Erythroblast (primary cell): ENCODE data around the gene AGPAT2.

ENCODE experiments used
- GATA1 ChIP-seq: IDR thresholded peaks from 2 replicates; pipeline ENCODE4 v1.6.1; 2011; ENCODE audit warnings: low read depth, mild to moderate bottlenecking, control low read depth, low read length, moderate library complexity
- POLR2A ChIP-seq: IDR thresholded peaks from 2 replicates; pipeline ENCODE4 v1.6.1; 2011; ENCODE audit warnings: mild to moderate bottlenecking, low read length

- no peak for TF ChIP-seq POLR2A
- TF ChIP-seq GATA1 = no peak
Observed at GRCh38 chr9:136681029-136681428, 6.2 kb downstream of the AGPAT2 start.
